Stomach (tissue), 9 donors: ENCODE measurements around the gene TMED8. TPM values are rescaled to one million over a fixed set of nuclear protein-coding genes. Genes with fewer than 3 reads are reported as not detected.

Experiments
- DNase-seq, 2 donors: peaks; one replicate each; pipeline versions ENCODE4 v3.0.0 to v3.0.0-alpha.2; 2013 to 2019
- H3K27ac ChIP-seq, 5 donors: fragments of 200-600 bp in 4 of 5; sonication (generic) in 4 of 5; one replicate each; pipeline ENCODE4 v1.5.1; 2013 to 2019; ENCODE audit warnings: mild to moderate bottlenecking in 1 of 5, moderate library complexity in 1 of 5
- H3K27me3 ChIP-seq, 3 donors: fragments of 200-600 bp; sonication (generic); one replicate each; pipeline ENCODE4 v1.5.1; 2017 to 2019; ENCODE audit warnings: mixed run types in 1 of 3
- H3K36me3 ChIP-seq, 4 donors: fragments of 200-600 bp; sonication (generic); 1 replicate in 3 of 4; 2 replicates in 1 of 4; pipeline ENCODE4 v1.5.1; 2016 to 2019
- H3K4me1 ChIP-seq, 4 donors: fragments of 200-600 bp; sonication (generic); one replicate each; pipeline ENCODE4 v1.5.1; 2016 to 2019
- H3K4me3 ChIP-seq, 4 donors: fragments of 200-600 bp; sonication (generic) in 3 of 4; one replicate each; pipeline ENCODE4 v1.5.1; 2016 to 2019; ENCODE audit warnings: mild to moderate bottlenecking in 1 of 4
- H3K9me3 ChIP-seq, 4 donors: fragments of 200-600 bp; sonication (generic); one replicate each; pipeline ENCODE4 v1.5.1; 2016 to 2019
- EP300 ChIP-seq: sonication (generic); formaldehyde crosslinking; IDR thresholded peaks from one replicate; pipeline ENCODE4 v1.6.1; 2017; ENCODE audit warnings: antibody characterized with exemption
- POLR2A ChIP-seq, 4 donors: fragments of 450-650 bp; IDR thresholded peaks; one replicate each; pipeline ENCODE4 v1.6.1; 2016; ENCODE audit warnings: antibody characterized with exemption in 4 of 4, control low read depth in 2 of 4, mild to moderate bottlenecking in 1 of 4, moderate library complexity in 1 of 4
- POLR2AphosphoS5 ChIP-seq, 3 donors: sonication (generic); formaldehyde crosslinking; IDR thresholded peaks; one replicate each; pipeline ENCODE4 v1.6.1; 2016; ENCODE audit warnings: antibody characterized with exemption in 3 of 3
- whole genome bisulfite sequencing, 5 donors: extraction: QIAGEN DNeasy Blood & Tissue Kit in 3 of 5; methylation state at CpG; one replicate each; pipeline versions ENCODE4 v1.1.5 to v1.1.7; 2013 to 2018; 5-methylcytosine and 5-hydroxymethylcytosine counted together
- intact Hi-C: fragments of 100-400 bp; cut with DNase I; formaldehyde crosslinking; loops from one replicate; pipeline ENCODE4 v1.15.1; 2023; ENCODE audit warnings: low total_unique reads
- polyA plus RNA-seq, 3 donors: library from polyadenylated mRNA; stranded (reverse); fragments of 200-250 nt; gene quantifications; one replicate each; pipeline ENCODE4 v1.2.3, GENCODE V29; 2013
- total RNA-seq, 5 donors: library from RNA; depleted of rRNA; stranded (reverse); fragments of >200 nt; gene quantifications; one replicate each; pipeline versions ENCODE4 v1.1.0 to v1.2.3, GENCODE V29; 2014 to 2016
- TF ChIP-seq, protein P1 (sequence below), 7 experiments: fragments of 450-650 bp in 4 of 7; fragments of 200-600 bp in 3 of 7; sonication (generic) in 3 of 7; IDR thresholded peaks; one replicate each; pipeline ENCODE4 v1.5.1; 2016 to 2019; ENCODE audit warnings: antibody characterized with exemption in 7 of 7, control low read depth in 2 of 7, mild to moderate bottlenecking in 1 of 7
- donor health status: healthy with polysubstance abuse.
- donor health status: Bipolar disorder and iron deficiency.
- donor health status: healthy.

TMED8 gene
- total and polyA plus RNA-seq, 8 donors, result 1.7 to 15.8 (median 5.0) TPM

GRCh38 chr14:77313371-77313770, 63.5 kb downstream of the TMED8 start:
- no peak for DNase-seq
- no peak overlapping the region for H3K4me3 ChIP-seq
- intact Hi-C loops, result loop anchor here (10.0 kb wide), 2 partner anchors 159 to 439 kb away; no protein-coding TSS in a partner anchor
- TF ChIP-seq POLR2AphosphoS5 (IDR thresholded peaks at IDR 0.05) (no peak), EP300 (no peak), POLR2A (IDR thresholded peaks at IDR 0.05) (no peak)
- TF ChIP-seq, protein P1, sequence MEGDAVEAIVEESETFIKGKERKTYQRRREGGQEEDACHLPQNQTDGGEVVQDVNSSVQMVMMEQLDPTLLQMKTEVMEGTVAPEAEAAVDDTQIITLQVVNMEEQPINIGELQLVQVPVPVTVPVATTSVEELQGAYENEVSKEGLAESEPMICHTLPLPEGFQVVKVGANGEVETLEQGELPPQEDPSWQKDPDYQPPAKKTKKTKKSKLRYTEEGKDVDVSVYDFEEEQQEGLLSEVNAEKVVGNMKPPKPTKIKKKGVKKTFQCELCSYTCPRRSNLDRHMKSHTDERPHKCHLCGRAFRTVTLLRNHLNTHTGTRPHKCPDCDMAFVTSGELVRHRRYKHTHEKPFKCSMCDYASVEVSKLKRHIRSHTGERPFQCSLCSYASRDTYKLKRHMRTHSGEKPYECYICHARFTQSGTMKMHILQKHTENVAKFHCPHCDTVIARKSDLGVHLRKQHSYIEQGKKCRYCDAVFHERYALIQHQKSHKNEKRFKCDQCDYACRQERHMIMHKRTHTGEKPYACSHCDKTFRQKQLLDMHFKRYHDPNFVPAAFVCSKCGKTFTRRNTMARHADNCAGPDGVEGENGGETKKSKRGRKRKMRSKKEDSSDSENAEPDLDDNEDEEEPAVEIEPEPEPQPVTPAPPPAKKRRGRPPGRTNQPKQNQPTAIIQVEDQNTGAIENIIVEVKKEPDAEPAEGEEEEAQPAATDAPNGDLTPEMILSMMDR (IDR thresholded peaks at IDR 0.05), result no peak
- 36 to 50% (median 44%) methylated on average over 1 of the region's 1 CpG for WGBS, 5 donors
- peaks cover 12 to 48% (median 28%) of the 10 kb centered on the region in 4 donors for H3K4me1 ChIP-seq
- H3K27me3 ChIP-seq, result no peaks in the 10 kb centered on the region
- H3K9me3 ChIP-seq, result no peaks in the 10 kb centered on the region
- no peaks in the 10 kb centered on the region for H3K36me3 ChIP-seq
- H3K27ac ChIP-seq, result peak overlapping the region in 4 of 5 donors; percentile 44 to 56 (median 46)

- H3K9me3 ChIP-seq, result no peaks in the 10 kb centered on the region
- no peak overlapping the region for H3K27ac ChIP-seq
- intact Hi-C loops, result loop anchor here (10.0 kb wide), 2 partner anchors 156 to 436 kb away; no protein-coding TSS in a partner anchor
- peaks cover 12 to 44% (median 28%) of the 10 kb centered on the region in 4 donors for H3K4me1 ChIP-seq
- WGBS, 5 donors, result 92 to 100% (median 95%) methylated on average over 2 of the region's 2 CpGs
- DNase-seq, result no peak
- H3K36me3 ChIP-seq, result peaks cover 0 to 5% (median under 1%) of the 10 kb centered on the region in 4 donors
- no peaks in the 10 kb centered on the region for H3K27me3 ChIP-seq
- no peak overlapping the region for H3K4me3 ChIP-seq
- TF ChIP-seq EP300 (no peak), POLR2AphosphoS5 (IDR thresholded peaks at IDR 0.05) (no peak)
Observed at GRCh38 chr14:77311217-77311616, 65.7 kb downstream of the TMED8 start.

- intact Hi-C loops, result loop anchor here (10.0 kb wide), 2 partner anchors 155 to 435 kb away; no protein-coding TSS in a partner anchor
- Histone ChIP-seq H3K27ac (no peak overlapping the region), H3K9me3 (no peaks in the 10 kb centered on the region), H3K27me3 (no peaks in the 10 kb centered on the region), H3K4me3 (no peak overlapping the region), H3K36me3 (peaks cover 0 to 17% (median 11%) of the 10 kb centered on the region in 4 donors), H3K4me1 (peaks cover 7 to 32% (median 19%) of the 10 kb centered on the region in 4 donors)
- WGBS, 5 donors, result 69 to 81% (median 75%) methylated on average over 4 of the region's 4 CpGs
- no peak for TF ChIP-seq EP300
- no peak for TF ChIP-seq POLR2AphosphoS5 (IDR thresholded peaks at IDR 0.05)
- TF ChIP-seq, protein P1 (IDR thresholded peaks at IDR 0.05), result no peak
- no peak for TF ChIP-seq POLR2A (IDR thresholded peaks at IDR 0.05)
- no peak for DNase-seq
Observed at GRCh38 chr14:77310026-77310425, 66.9 kb downstream of the TMED8 start.

DNA sequence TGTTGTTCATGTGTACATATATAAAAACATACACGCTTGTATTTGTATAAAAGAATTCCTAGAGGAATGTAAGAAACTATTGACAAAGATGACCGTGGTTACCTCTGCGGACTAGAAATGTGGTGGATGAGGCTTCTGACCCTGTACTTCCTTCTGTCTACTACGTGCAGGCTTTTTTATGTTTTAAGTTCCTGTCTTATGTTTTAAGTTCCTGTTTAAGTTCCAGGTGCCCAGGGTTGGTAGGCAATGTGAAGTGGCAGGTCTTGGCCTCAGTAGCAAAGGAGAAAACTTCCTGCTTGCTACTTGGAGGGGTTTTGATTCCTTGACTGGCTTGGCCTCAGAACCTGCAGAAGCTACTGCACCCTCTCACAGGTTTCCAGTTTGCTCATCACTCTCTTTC, 67.8 kb downstream of the TMED8 start:
- intact Hi-C loops, result no loop called here
- no peak for TF ChIP-seq POLR2AphosphoS5 (IDR thresholded peaks at IDR 0.05)
- no peak for TF ChIP-seq EP300
- TF ChIP-seq, protein P1 (IDR thresholded peaks at IDR 0.05), result no peak
- TF ChIP-seq POLR2A (IDR thresholded peaks at IDR 0.05), result no peak
- 66 to 88% (median 79%) methylated on average over 4 of the region's 4 CpGs for WGBS, 5 donors

GRCh38 chr14:77306851-77307496, 69.9 kb downstream of the TMED8 start:
- Histone ChIP-seq H3K27ac (no peak overlapping the region), H3K4me3 (no peak overlapping the region)

More for the DNA sequence above, 67.8 kb downstream of the TMED8 start:
- H3K27ac ChIP-seq, result no peak overlapping the region
- no peak overlapping the region for H3K4me3 ChIP-seq
- no peak for DNase-seq
- no peaks in the 10 kb centered on the region for H3K9me3 ChIP-seq
- H3K27me3 ChIP-seq, result no peaks in the 10 kb centered on the region
- H3K36me3 ChIP-seq, result peaks cover 0 to 18% (median 16%) of the 10 kb centered on the region in 4 donors
- peaks cover 0 to 23% (median 12%) of the 10 kb centered on the region in 4 donors for H3K4me1 ChIP-seq

More at GRCh38 chr14:77306851-77307496, 69.9 kb downstream of the TMED8 start:
- intact Hi-C loops, result no loop called here
- H3K9me3 ChIP-seq, result no peaks in the 10 kb centered on the region
- H3K27me3 ChIP-seq, result no peaks in the 10 kb centered on the region
- H3K36me3 ChIP-seq, result peaks cover 0 to 32% (median 22%) of the 10 kb centered on the region in 4 donors
- peaks cover 0 to 19% (median 11%) of the 10 kb centered on the region in 4 donors for H3K4me1 ChIP-seq
- WGBS, 5 donors, result 44 to 63% (median 53%) methylated on average over 3 of the region's 3 CpGs
- peak in 1 of 2 donors; percentile 44 for DNase-seq
- TF ChIP-seq POLR2AphosphoS5 (IDR thresholded peaks at IDR 0.05) (no peak), POLR2A (IDR thresholded peaks at IDR 0.05) (no peak), EP300 (no peak)
- TF ChIP-seq, protein P1 (IDR thresholded peaks at IDR 0.05), result no peak
